Loucy (cell line): ENCODE results near the gene LPP.

ENCODE experiments used
- EZH2phosphoT487 ChIP-seq: fragments of 200-600 bp; IDR thresholded peaks from 2 replicates; pipeline ENCODE4 v1.6.1; 2018; ENCODE audit warnings: antibody characterized with exemption, mild to moderate bottlenecking, moderate library complexity, borderline replicate concordance
- TF ChIP-seq, protein P1 (sequence below): fragments of 200-600 bp; sonication (generic); conservative IDR thresholded peaks from 2 replicates; pipeline ENCODE4 v1.5.1; 2014; ENCODE audit warnings: mild to moderate bottlenecking, antibody characterized with exemption, low read length

DNA sequence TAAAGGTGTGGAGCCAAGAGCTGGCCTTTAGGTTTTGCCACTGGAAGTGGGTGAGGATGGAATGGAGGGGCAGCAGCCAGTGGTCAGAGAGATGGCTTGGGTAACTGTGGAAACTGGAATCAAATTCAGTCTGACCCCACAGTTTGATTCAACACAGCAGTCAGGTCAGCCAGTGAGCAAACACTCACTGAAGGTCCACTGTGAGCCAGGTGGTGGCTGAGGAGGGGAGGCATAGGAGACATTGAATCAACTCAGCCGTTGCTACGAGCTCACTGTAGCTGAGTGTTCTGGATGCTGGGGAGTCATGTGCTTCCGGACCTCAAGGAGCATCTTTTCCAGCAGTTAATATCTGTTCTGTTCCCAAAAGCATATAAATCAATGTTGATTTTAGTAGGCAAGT is 37.5 kb downstream of the LPP start:
- TF ChIP-seq, protein P1, sequence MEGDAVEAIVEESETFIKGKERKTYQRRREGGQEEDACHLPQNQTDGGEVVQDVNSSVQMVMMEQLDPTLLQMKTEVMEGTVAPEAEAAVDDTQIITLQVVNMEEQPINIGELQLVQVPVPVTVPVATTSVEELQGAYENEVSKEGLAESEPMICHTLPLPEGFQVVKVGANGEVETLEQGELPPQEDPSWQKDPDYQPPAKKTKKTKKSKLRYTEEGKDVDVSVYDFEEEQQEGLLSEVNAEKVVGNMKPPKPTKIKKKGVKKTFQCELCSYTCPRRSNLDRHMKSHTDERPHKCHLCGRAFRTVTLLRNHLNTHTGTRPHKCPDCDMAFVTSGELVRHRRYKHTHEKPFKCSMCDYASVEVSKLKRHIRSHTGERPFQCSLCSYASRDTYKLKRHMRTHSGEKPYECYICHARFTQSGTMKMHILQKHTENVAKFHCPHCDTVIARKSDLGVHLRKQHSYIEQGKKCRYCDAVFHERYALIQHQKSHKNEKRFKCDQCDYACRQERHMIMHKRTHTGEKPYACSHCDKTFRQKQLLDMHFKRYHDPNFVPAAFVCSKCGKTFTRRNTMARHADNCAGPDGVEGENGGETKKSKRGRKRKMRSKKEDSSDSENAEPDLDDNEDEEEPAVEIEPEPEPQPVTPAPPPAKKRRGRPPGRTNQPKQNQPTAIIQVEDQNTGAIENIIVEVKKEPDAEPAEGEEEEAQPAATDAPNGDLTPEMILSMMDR: no peak
- no peak for TF ChIP-seq EZH2phosphoT487
